ENCODE measurements around the gene NSD2. TPM values are rescaled to one million over a fixed set of nuclear protein-coding genes. Genes with fewer than 3 reads are reported as not detected.

Gene NSD2
- total RNA-seq, 1 experiment from 2014 or later = 128 TPM

GRCh38 chr4:2006956-2007653 lies 135.9 kb downstream of the NSD2 start:
- no peak for TF ChIP-seq GTF2I (CRISPR knock-in tag; conservative IDR thresholded peaks at IDR 0.05)
- TF ChIP-seq ZNF671 (CRISPR knock-in tag; IDR thresholded peaks at IDR 0.05) = no peak
- no peak for TF ChIP-seq SMAD4 (CRISPR knock-in tag; IDR thresholded peaks at IDR 0.05)
- TF ChIP-seq ETV6 (CRISPR knock-in tag; IDR thresholded peaks at IDR 0.05) = no peak
- no peak for TF ChIP-seq ZBTB21 (CRISPR knock-in tag; IDR thresholded peaks at IDR 0.05; ENCODE audit: borderline replicate concordance)
- TF ChIP-seq NR2C2 (CRISPR knock-in tag; IDR thresholded peaks at IDR 0.05) = no peak
- no peak for TF ChIP-seq PRDM15 (CRISPR knock-in tag; IDR thresholded peaks at IDR 0.05)
- TF ChIP-seq ATF2 (CRISPR knock-in tag; IDR thresholded peaks at IDR 0.05; ENCODE audit: borderline replicate concordance, low read depth) = no peak
- no peak for TF ChIP-seq AR (CRISPR knock-in tag; IDR thresholded peaks at IDR 0.05)
- no peak for TF ChIP-seq PRRX2 (CRISPR knock-in tag; IDR thresholded peaks at IDR 0.05)
- TF ChIP-seq IRF2 (CRISPR knock-in tag; IDR thresholded peaks at IDR 0.05; ENCODE audit: borderline replicate concordance, low read depth) = no peak
- no peak for TF ChIP-seq EMX1 (CRISPR knock-in tag; IDR thresholded peaks at IDR 0.05)
- Mint-ChIP-seq H3K36me3 (peaks cover 22% of the 10 kb centered on the region), H3K27ac (peak overlapping the region; percentile 72; the same call in 1 of the 2 replicates), H3K27me3 (ENCODE audit: low read depth) (peaks cover 6% of the 10 kb centered on the region), H3K4me1 (peaks cover 14% of the 10 kb centered on the region), H3K9me3 (no peaks in the 10 kb centered on the region), H3K4me3 (peak overlapping the region; percentile 85)
- DNase-seq (ENCODE audit: low spot score) = no peak
- no peak for ATAC-seq
- POLR2A ChIA-PET = no interaction called here
- CTCF ChIA-PET = interaction anchor here (0.6 kb wide), 2 partner anchors 11 to 34 kb away, joined by 3 to 4 read pairs; no protein-coding TSS in a partner anchor

- DNase-seq (ENCODE audit: low spot score) (no peak), ATAC-seq (no peak)
- Mint-ChIP-seq H3K27me3 (ENCODE audit: low read depth) (peaks cover 6% of the 10 kb centered on the region), H3K4me1 (peaks cover 14% of the 10 kb centered on the region), H3K9me3 (no peaks in the 10 kb centered on the region), H3K27ac (peak overlapping the region; percentile 72), H3K36me3 (peaks cover 14% of the 10 kb centered on the region), H3K4me3 (peak overlapping the region; percentile 85)
- ChIA-PET POLR2A (interaction anchor here (1.0 kb wide), 1 partner anchor 118 kb away, joined by 4 read pairs; no protein-coding TSS in a partner anchor), CTCF (interaction anchor here (0.6 to 1.3 kb wide), 4 partner anchors 10 to 212 kb away, joined by 3 to 4 read pairs (median 4); a partner anchor contains a TSS)
- TF ChIP-seq FOXK1 (CRISPR knock-in tag; IDR thresholded peaks at IDR 0.05) = no peak
- no peak for TF ChIP-seq IRF1 (CRISPR knock-in tag; IDR thresholded peaks at IDR 0.05)
- TF ChIP-seq PRDM15 (CRISPR knock-in tag; IDR thresholded peaks at IDR 0.05) = no peak
- TF ChIP-seq ETV6 (CRISPR knock-in tag; IDR thresholded peaks at IDR 0.05) = no peak
- no peak for TF ChIP-seq E2F5 (CRISPR knock-in tag; IDR thresholded peaks at IDR 0.05)
- TF ChIP-seq HMGXB4 (CRISPR knock-in tag; IDR thresholded peaks at IDR 0.05) = no peak
- no peak for TF ChIP-seq SP1 (CRISPR knock-in tag; conservative IDR thresholded peaks at IDR 0.05)
Observed at GRCh38 chr4:2007804-2008670, 136.8 kb downstream of the NSD2 start.

Data from WTC11 (cell line).